ENCODE data around the gene MPHOSPH6.

DNA sequence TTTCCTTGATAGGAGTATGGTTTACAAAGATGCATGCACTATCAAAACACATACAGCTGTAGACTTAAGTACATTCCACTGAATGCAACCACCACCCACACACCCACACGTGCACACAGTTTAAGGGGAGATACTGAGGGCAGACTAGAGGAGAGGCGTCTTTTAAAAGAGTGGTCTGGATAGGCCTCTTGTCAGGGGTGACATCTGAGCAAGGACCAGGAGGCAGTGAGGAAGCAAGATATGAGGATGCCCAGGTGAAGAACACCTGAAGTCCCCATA, 12.6 kb downstream of the MPHOSPH6 start:
- TF ChIP-seq POLR2AphosphoS5 (IDR thresholded peaks at IDR 0.05; ENCODE audit: insufficient read depth, low read depth, low read length) = no peak
- TF ChIP-seq CTCF (IDR thresholded peaks at IDR 0.05; ENCODE audit: extremely low read depth in 1 of 2, insufficient read depth in 1 of 2, low read depth in 1 of 2, low read length in 2 of 2) = no peak
- TF ChIP-seq MYC (IDR thresholded peaks at IDR 0.05; ENCODE audit: low read depth, low read length) = no peak

All from endothelial cell of umbilical vein (primary cell).